Esophagus squamous epithelium (tissue), 4 donors: ENCODE data around the gene FGF8.

Experiments used
- CTCF ChIP-seq, 6 experiments: fragments of 450-650 bp in 4 of 6; fragments of 200-600 bp in 2 of 6; sonication (generic) in 2 of 6; IDR thresholded peaks; one replicate each; pipeline ENCODE4 v1.5.1; 2016 to 2019; ENCODE audit warnings: antibody characterized with exemption in 6 of 6, mild to moderate bottlenecking in 4 of 6, moderate library complexity in 4 of 6
- POLR2A ChIP-seq, 4 donors: fragments of 450-650 bp; IDR thresholded peaks; one replicate each; pipeline ENCODE4 v1.6.1; 2017; ENCODE audit warnings: antibody characterized with exemption in 4 of 4, mild to moderate bottlenecking in 4 of 4, moderate library complexity in 3 of 4

DNA sequence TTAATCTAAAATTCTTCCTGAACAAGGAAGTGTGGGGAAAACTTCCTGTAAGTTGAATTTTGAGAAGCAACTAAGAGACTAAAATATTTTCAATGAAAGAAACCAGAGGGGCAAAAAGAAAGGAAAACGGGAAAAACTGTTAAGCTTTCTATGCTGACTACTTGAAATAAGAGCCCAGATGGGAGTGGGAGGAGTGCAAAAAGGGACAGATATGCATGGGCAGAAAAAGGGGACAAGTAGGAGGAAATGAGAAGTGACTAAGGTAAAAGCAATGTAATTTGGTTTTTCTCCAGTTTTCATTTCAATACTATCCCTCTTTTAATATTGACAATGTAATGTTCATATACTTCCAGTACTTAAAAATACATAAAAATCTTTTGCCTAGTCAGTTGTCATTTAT is 31.2 kb upstream of the FGF8 start:
- TF ChIP-seq POLR2A (IDR thresholded peaks at IDR 0.05) (no peak), CTCF (IDR thresholded peaks at IDR 0.05) (no peak)
